ENCODE data around the gene SPRR5. TPM values are rescaled to one million over a fixed set of nuclear protein-coding genes. Genes with fewer than 3 reads are reported as not detected.
A peak's percentile ranks its signal among the peaks of the same experiment; 100 is the strongest.

Gene SPRR5
- total and polyA plus RNA-seq, 2 of the 8 experiments (the other 6 are each of a cell fraction or from before 2014, with no cell fraction given), result not detected

DNA sequence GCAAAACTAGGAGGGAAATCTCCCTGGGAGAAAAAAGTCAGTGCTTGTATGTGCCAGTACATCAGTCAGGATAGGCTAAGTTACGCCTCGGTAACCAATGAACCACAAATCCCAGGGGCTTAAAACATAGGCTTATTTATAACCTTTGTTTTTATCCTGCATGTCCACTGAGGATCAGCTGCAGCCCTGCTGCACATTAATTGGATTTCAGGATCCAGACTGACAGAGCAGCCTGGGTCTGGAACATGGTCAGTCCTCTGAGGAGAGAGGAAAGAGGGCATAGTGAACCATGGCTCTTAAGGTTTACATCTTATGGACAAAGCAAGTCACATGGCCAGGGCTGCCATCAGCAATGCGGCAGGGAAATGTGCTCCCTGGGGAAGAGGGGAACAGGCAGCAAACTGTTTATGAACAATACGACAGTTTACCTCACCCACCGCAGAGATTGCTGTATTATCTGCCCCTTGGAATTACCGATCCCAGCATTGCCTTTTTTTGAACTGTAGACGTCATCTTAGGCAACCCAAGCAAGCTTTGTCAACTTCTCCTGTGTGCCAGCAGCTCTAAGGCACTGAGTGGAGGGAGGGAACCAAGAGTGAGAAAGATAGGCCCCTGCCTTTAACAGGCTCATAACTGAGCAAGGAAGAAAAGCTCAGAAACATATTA, 14.4 kb downstream of the SPRR5 start:
- ChIA-PET CTCF (ENCODE audit: partially characterized antibody) (interaction anchor here (0.6 to 7.9 kb wide), 17 partner anchors 8 to 267 kb away, joined by 3 to 114 read pairs (median 3); partner anchors contain the start of gene SPRR2B), POLR2A (ENCODE audit: partially characterized antibody) (no interaction called here)
- H3K9ac ChIP-seq (replicated peaks in 1 of 4; ENCODE audit: extremely low read depth in 1 of 4, low read depth in 3 of 4, low read length in 3 of 4), result no peak overlapping the region
- no peak overlapping the region for H3K23ac ChIP-seq (ENCODE audit: insufficient read length)
- H3K23me2 ChIP-seq (ENCODE audit: low read depth, low read length), result no peaks in the 10 kb centered on the region; the same call in 1 of the 2 replicates
- no peaks in the 10 kb centered on the region for H3K36me3 ChIP-seq (ENCODE audit: control insufficient read depth in 2 of 4, insufficient read depth in 4 of 4, low read length in 3 of 4)
- H2BK5ac ChIP-seq (ENCODE audit: low read depth, low read length), result no peak overlapping the region
- H2AK5ac ChIP-seq (ENCODE audit: low read depth, low read length), result no peak overlapping the region
- H4K8ac ChIP-seq (ENCODE audit: extremely low read depth, insufficient read depth, low read length), result no peak overlapping the region
- H2BK20ac ChIP-seq (ENCODE audit: low read length), result peak overlapping the region; percentile 1; the same call in 1 of the 2 replicates
- H3K4me3 ChIP-seq (ENCODE audit: extremely low read depth in 1 of 4, insufficient read depth in 2 of 4, low read depth in 3 of 4, low read length in 4 of 4), result no peak overlapping the region
- peak overlapping the region; percentile 23; the same call in 1 of the 2 replicates for H2AFZ ChIP-seq (ENCODE audit: low read length)
- H3K79me1 ChIP-seq (ENCODE audit: low read depth, low read length), result no peaks in the 10 kb centered on the region
- no peak overlapping the region for H4K91ac ChIP-seq (replicated peaks; ENCODE audit: insufficient read length, low read length)
- no peak overlapping the region for H2BK120ac ChIP-seq (replicated peaks; ENCODE audit: low read depth, low read length)
- no peaks in the 10 kb centered on the region for H4K20me1 ChIP-seq (replicated peaks in 1 of 2; ENCODE audit: control insufficient read depth in 1 of 2, insufficient read depth in 2 of 2, low read length in 2 of 2)
- H2BK15ac ChIP-seq (ENCODE audit: low read length), result no peak overlapping the region
- no peak overlapping the region for H3K18ac ChIP-seq (ENCODE audit: extremely low read depth, low read length)
- H3K4ac ChIP-seq (replicated peaks; ENCODE audit: insufficient read length, low read depth, low read length), result no peak overlapping the region
- H3K9me3 ChIP-seq (ENCODE audit: insufficient read depth in 2 of 2, low read depth in 1 of 2, low read length in 1 of 2), result no peaks in the 10 kb centered on the region
- no peaks in the 10 kb centered on the region for H3K4me1 ChIP-seq (replicated peaks in 1 of 4; ENCODE audit: control insufficient read depth in 3 of 4, insufficient read depth in 4 of 4, low read length in 3 of 4)
- FAIRE-seq (no peak), DNase-seq (ENCODE audit: low read depth in 1 of 2, low spot score in 2 of 2) (no peak)
- H3K79me2 ChIP-seq (ENCODE audit: control insufficient read depth in 1 of 2, insufficient read depth in 2 of 2, low read length in 2 of 2), result no peaks in the 10 kb centered on the region
- no peak overlapping the region for H3K14ac ChIP-seq (ENCODE audit: insufficient read length)
- WGBS, 2 experiments (ENCODE audit: extremely low coverage in 1 of 2, insufficient coverage in 1 of 2, insufficient read length in 1 of 2, insufficient replicate concordance in 2 of 2, low coverage in 1 of 2, low lambda C conversion rate in 2 of 2, missing lambda C conversion rate in 1 of 2), result 81% methylated on average over 7 of the region's 7 CpGs; no CpG with 5 or more reads in 1 of the 2 experiments
- no peak overlapping the region for H3K27ac ChIP-seq (ENCODE audit: low read depth, low read length)
- no peaks in the 10 kb centered on the region for H3K27me3 ChIP-seq (replicated peaks in 1 of 4; ENCODE audit: control insufficient read depth in 3 of 4, extremely low read depth in 1 of 4, insufficient read depth in 3 of 4, low read length in 3 of 4)
- H2BK12ac ChIP-seq (ENCODE audit: low read depth, low read length), result no peak overlapping the region
- H3K56ac ChIP-seq (replicated peaks; ENCODE audit: insufficient read length, low read depth, low read length), result no peak overlapping the region
- no peak overlapping the region for H3K4me2 ChIP-seq (ENCODE audit: insufficient read depth in 1 of 2, low read depth in 2 of 2, low read length in 2 of 2)
- H4K5ac ChIP-seq (ENCODE audit: insufficient read length, low read depth, low read length), result no peak overlapping the region
- TF ChIP-seq, protein P1, sequence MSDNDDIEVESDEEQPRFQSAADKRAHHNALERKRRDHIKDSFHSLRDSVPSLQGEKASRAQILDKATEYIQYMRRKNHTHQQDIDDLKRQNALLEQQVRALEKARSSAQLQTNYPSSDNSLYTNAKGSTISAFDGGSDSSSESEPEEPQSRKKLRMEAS (IDR thresholded peaks at IDR 0.05), result no peak
- TF ChIP-seq TAF7 (optimal IDR thresholded peaks at IDR 0.05; ENCODE audit: borderline replicate concordance, low read depth, low read length) (no peak), BRCA1 (IDR thresholded peaks at IDR 0.05; ENCODE audit: low read depth, low read length) (no peak), POU5F1 (IDR thresholded peaks at IDR 0.05; ENCODE audit: low read depth, low read length) (no peak), KDM4A (IDR thresholded peaks at IDR 0.05; ENCODE audit: low read depth, low read length, severe bottlenecking) (no peak), CBX8 (IDR thresholded peaks at IDR 0.05; ENCODE audit: borderline replicate concordance, low read depth, low read length) (no peak), SIX5 (IDR thresholded peaks at IDR 0.05; ENCODE audit: low read depth, low read length) (no peak), EP300 (IDR thresholded peaks at IDR 0.05; ENCODE audit: borderline replicate concordance in 1 of 2, low read depth in 2 of 2, low read length in 2 of 2) (no peak)
- TF ChIP-seq, protein P2, sequence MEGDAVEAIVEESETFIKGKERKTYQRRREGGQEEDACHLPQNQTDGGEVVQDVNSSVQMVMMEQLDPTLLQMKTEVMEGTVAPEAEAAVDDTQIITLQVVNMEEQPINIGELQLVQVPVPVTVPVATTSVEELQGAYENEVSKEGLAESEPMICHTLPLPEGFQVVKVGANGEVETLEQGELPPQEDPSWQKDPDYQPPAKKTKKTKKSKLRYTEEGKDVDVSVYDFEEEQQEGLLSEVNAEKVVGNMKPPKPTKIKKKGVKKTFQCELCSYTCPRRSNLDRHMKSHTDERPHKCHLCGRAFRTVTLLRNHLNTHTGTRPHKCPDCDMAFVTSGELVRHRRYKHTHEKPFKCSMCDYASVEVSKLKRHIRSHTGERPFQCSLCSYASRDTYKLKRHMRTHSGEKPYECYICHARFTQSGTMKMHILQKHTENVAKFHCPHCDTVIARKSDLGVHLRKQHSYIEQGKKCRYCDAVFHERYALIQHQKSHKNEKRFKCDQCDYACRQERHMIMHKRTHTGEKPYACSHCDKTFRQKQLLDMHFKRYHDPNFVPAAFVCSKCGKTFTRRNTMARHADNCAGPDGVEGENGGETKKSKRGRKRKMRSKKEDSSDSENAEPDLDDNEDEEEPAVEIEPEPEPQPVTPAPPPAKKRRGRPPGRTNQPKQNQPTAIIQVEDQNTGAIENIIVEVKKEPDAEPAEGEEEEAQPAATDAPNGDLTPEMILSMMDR (IDR thresholded peaks at IDR 0.05; ENCODE audit: control extremely low read depth in 1 of 3, insufficient read depth in 1 of 3, low read depth in 1 of 3, low read length in 3 of 3), result no peak

All from H1 (cell line).